H1 (cell line): Measurements from ENCODE around the gene MIER2. TPM values are rescaled to one million over a fixed set of nuclear protein-coding genes. Genes with fewer than 3 reads are reported as not detected.
"Not testable (repeated sequence)": the region's sequence is repeated elsewhere in the genome, so short reads cannot be mapped to it uniquely, and the experiment has no call there.

Source experiments
- CTCF ChIA-PET: fragments of 300-600 bp; sonication (Branson Sonifier 250); formaldehyde crosslinking; loops from one replicate; lab custom pipeline; 2021; ENCODE audit not compliant: partially characterized antibody; lab: Charles Lee
- POLR2A ChIA-PET: fragments of 300-600 bp; sonication (Branson Sonifier 250); formaldehyde crosslinking; loops from one replicate; lab custom pipeline; 2021; ENCODE audit warnings: inconsistent platforms; ENCODE audit not compliant: partially characterized antibody; lab: Charles Lee
- DNase-seq, 2 experiments: peaks; one replicate each; pipeline versions ENCODE4 v3.0.0 to v3.0.0-alpha.2; 2010 to 2022; ENCODE audit warnings: low spot score in 2 of 2, low read depth in 1 of 2, mixed read lengths in 1 of 2
- FAIRE-seq: peaks from 2 replicates; lab custom pipeline; 2011; peaks lifted over from hg19 to GRCh38; lab: Jason Lieb, UNC
- H2AFZ ChIP-seq: 2 replicates; pipeline ENCODE4 v1.8.1; 2012; ENCODE audit warnings: low read length, inconsistent platforms
- H2AK5ac ChIP-seq: 2 replicates; pipeline ENCODE4 v1.6.1; 2013; ENCODE audit warnings: low read depth, low read length
- H2BK120ac ChIP-seq: replicated peaks from 2 replicates; pipeline ENCODE3; 2013; ENCODE audit warnings: low read depth, low read length, inconsistent platforms
- H2BK12ac ChIP-seq: 2 replicates; pipeline ENCODE4 v1.6.1; 2013; ENCODE audit warnings: low read depth, low read length
- H2BK15ac ChIP-seq: 2 replicates; pipeline ENCODE4 v1.6.1; 2013; ENCODE audit warnings: low read length
- H2BK20ac ChIP-seq: 2 replicates; pipeline ENCODE4 v1.6.1; 2013; ENCODE audit warnings: low read length
- H2BK5ac ChIP-seq: 2 replicates; pipeline ENCODE4 v1.6.1; 2013; ENCODE audit warnings: low read depth, low read length
- H3K14ac ChIP-seq: 2 replicates; pipeline ENCODE4 v1.6.1; 2013; ENCODE audit warnings: inconsistent platforms; ENCODE audit not compliant: insufficient read length
- H3K18ac ChIP-seq: 2 replicates; pipeline ENCODE4 v1.6.1; 2013; ENCODE audit warnings: low read length; ENCODE audit errors: extremely low read depth
- H3K23ac ChIP-seq: 2 replicates; pipeline ENCODE4 v1.6.1; 2013; ENCODE audit warnings: inconsistent platforms; ENCODE audit not compliant: insufficient read length
- H3K23me2 ChIP-seq: 2 replicates; pipeline ENCODE4 v1.6.1; 2013; ENCODE audit warnings: low read depth, low read length
- H3K27ac ChIP-seq: 2 replicates; pipeline ENCODE4 v1.6.1; 2011; ENCODE audit warnings: low read depth, low read length, inconsistent platforms
- H3K27me3 ChIP-seq, 4 experiments: replicated peaks in 1 of 4; 1 replicate in 1 of 4; 2 replicates in 3 of 4; pipeline versions ENCODE4 v1.6.1 to v1.8.1; 2011 to 2013; ENCODE audit warnings: low read length in 3 of 4, mild to moderate bottlenecking in 3 of 4, inconsistent platforms in 2 of 4, mixed read lengths in 2 of 4, moderate library complexity in 1 of 4; ENCODE audit not compliant: control insufficient read depth in 3 of 4, insufficient read depth in 3 of 4; ENCODE audit errors: extremely low read depth in 1 of 4
- H3K36me3 ChIP-seq, 4 experiments: 2 replicates each; pipeline versions ENCODE4 v1.6.1 to v1.8.1; 2011 to 2013; ENCODE audit warnings: mild to moderate bottlenecking in 4 of 4, low read length in 3 of 4, moderate library complexity in 2 of 4, control low read depth in 1 of 4, inconsistent platforms in 1 of 4; ENCODE audit not compliant: insufficient read depth in 4 of 4, control insufficient read depth in 2 of 4
- H3K4ac ChIP-seq: replicated peaks from 2 replicates; pipeline ENCODE3; 2013; ENCODE audit warnings: low read length, low read depth, mixed read lengths, inconsistent platforms; ENCODE audit not compliant: insufficient read length
- H3K4me1 ChIP-seq, 4 experiments: replicated peaks in 1 of 4; 1 replicate in 1 of 4; 2 replicates in 3 of 4; pipeline versions ENCODE4 v1.6.1 to v1.8.1; 2011 to 2013; ENCODE audit warnings: low read length in 3 of 4, inconsistent platforms in 2 of 4, mixed read lengths in 1 of 4; ENCODE audit not compliant: insufficient read depth in 4 of 4, control insufficient read depth in 3 of 4
- H3K4me2 ChIP-seq, 2 experiments: 2 replicates each; pipeline versions ENCODE4 v1.6.1 to v1.8.1; 2011 to 2013; ENCODE audit warnings: low read depth in 2 of 2, low read length in 2 of 2, control low read depth in 1 of 2, inconsistent platforms in 1 of 2, mild to moderate bottlenecking in 1 of 2; ENCODE audit not compliant: insufficient read depth in 1 of 2
- H3K4me3 ChIP-seq, 4 experiments: fragments of 200-600, 300-600 bp in 1 of 4; sonication (generic), shearing (Covaris generic), sonication (Bioruptor Twin) in 1 of 4; 2 replicates each; pipeline versions ENCODE4 v1.5.1 to v1.8.1; 2011 to 2016; ENCODE audit warnings: low read length in 4 of 4, low read depth in 3 of 4, control low read depth in 2 of 4, inconsistent platforms in 2 of 4, mild to moderate bottlenecking in 2 of 4, mixed read lengths in 1 of 4, moderate library complexity in 1 of 4; ENCODE audit not compliant: insufficient read depth in 2 of 4; ENCODE audit errors: extremely low read depth in 1 of 4
- H3K56ac ChIP-seq: replicated peaks from 2 replicates; pipeline ENCODE3; 2013; ENCODE audit warnings: low read depth, mild to moderate bottlenecking, mixed read lengths, low read length, inconsistent platforms; ENCODE audit not compliant: insufficient read length
- H3K79me1 ChIP-seq: 2 replicates; pipeline ENCODE4 v1.6.1; 2013; ENCODE audit warnings: low read depth, low read length, control low read depth
- H3K79me2 ChIP-seq, 2 experiments: 2 replicates each; pipeline versions ENCODE4 v1.6.1 to v1.8.1; 2012 to 2013; ENCODE audit warnings: low read length in 2 of 2, mild to moderate bottlenecking in 2 of 2, inconsistent platforms in 1 of 2; ENCODE audit not compliant: insufficient read depth in 2 of 2, control insufficient read depth in 1 of 2
- H3K9ac ChIP-seq, 4 experiments: replicated peaks in 1 of 4; 1 replicate in 1 of 4; 2 replicates in 3 of 4; pipeline versions ENCODE4 v1.6.1 to v1.8.1; 2011 to 2013; ENCODE audit warnings: low read depth in 3 of 4, low read length in 3 of 4, control low read depth in 2 of 4, mild to moderate bottlenecking in 2 of 4, moderate library complexity in 2 of 4, inconsistent platforms in 1 of 4; ENCODE audit errors: extremely low read depth in 1 of 4
- H3K9me3 ChIP-seq, 2 experiments: 2 replicates each; pipeline versions ENCODE4 v1.6.1 to v1.8.1; 2012 to 2013; ENCODE audit warnings: mild to moderate bottlenecking in 2 of 2, moderate library complexity in 2 of 2, control low read depth in 1 of 2, inconsistent platforms in 1 of 2, low read depth in 1 of 2, low read length in 1 of 2, mixed read lengths in 1 of 2; ENCODE audit not compliant: insufficient read depth in 2 of 2
- H4K20me1 ChIP-seq, 2 experiments: replicated peaks in 1 of 2; 2 replicates each; pipeline versions ENCODE3 to v1.8.1; 2011 to 2013; ENCODE audit warnings: inconsistent platforms in 2 of 2, low read length in 2 of 2, mild to moderate bottlenecking in 1 of 2; ENCODE audit not compliant: insufficient read depth in 2 of 2, control insufficient read depth in 1 of 2
- H4K5ac ChIP-seq: 2 replicates; pipeline ENCODE4 v1.6.1; 2013; ENCODE audit warnings: low read length, low read depth, mixed read lengths, inconsistent platforms; ENCODE audit not compliant: insufficient read length
- H4K8ac ChIP-seq: 2 replicates; pipeline ENCODE4 v1.8.0; 2013; ENCODE audit warnings: mild to moderate bottlenecking, moderate library complexity, low read length, inconsistent platforms; ENCODE audit not compliant: insufficient read depth; ENCODE audit errors: extremely low read depth
- H4K91ac ChIP-seq: replicated peaks from 2 replicates; pipeline ENCODE3; 2013; ENCODE audit warnings: low read length, mixed read lengths, inconsistent platforms; ENCODE audit not compliant: insufficient read length
- WGBS, 2 experiments: shearing (Covaris generic) in 1 of 2; methylation state at CpG; one replicate each; pipeline versions ENCODE4 v1.1.6 to v1.1.7; 2013 to 2015; ENCODE audit warnings: low lambda C conversion rate in 2 of 2, mixed read lengths in 2 of 2, inconsistent platforms in 1 of 2, low coverage in 1 of 2, missing lambda C conversion rate in 1 of 2; ENCODE audit not compliant: insufficient replicate concordance in 2 of 2, insufficient coverage in 1 of 2, insufficient read length in 1 of 2; ENCODE audit errors: extremely low coverage in 1 of 2, missing lambda C conversion rate in 1 of 2; 5-methylcytosine and 5-hydroxymethylcytosine counted together
- polyA plus RNA-seq, 7 experiments: library from polyadenylated mRNA; depleted of rRNA in 3 of 7; stranded (reverse) in 5 of 7; unstranded in 2 of 7; fragments of >200 nt in 5 of 7; fragments of 200-250 nt in 2 of 7; gene quantifications; 1 replicate in 5 of 7; 2 replicates in 1 of 7; 4 replicates in 1 of 7; pipeline versions ENCODE4 v1.2.1 to v1.2.3, GENCODE V29; 2011 to 2013; ENCODE audit warnings: missing spikeins in 2 of 7, mixed read lengths in 2 of 7
- total RNA-seq: library from RNA; stranded (reverse); fragmentation: NEBNext Ultra II Directional; extraction: Animal tissue kit (Norgen Biotek cat#: 25700); gene quantifications from 2 replicates; pipeline ENCODE4 v1.2.1, GENCODE V29; 2021

Gene MIER2
- total and polyA plus RNA-seq, 2 of the 8 experiments (the other 6 are each of a cell fraction or from before 2014, with no cell fraction given), result 30.3 to 48.3 TPM

- H3K56ac ChIP-seq, H2AK5ac ChIP-seq, H4K20me1 ChIP-seq, DNase-seq, H3K27me3 ChIP-seq, H2BK120ac ChIP-seq, H3K18ac ChIP-seq, FAIRE-seq, H2BK15ac ChIP-seq, H3K4me2 ChIP-seq, H2BK20ac ChIP-seq, H3K4me1 ChIP-seq, H3K23ac ChIP-seq, H3K14ac ChIP-seq, H3K4ac ChIP-seq, H3K27ac ChIP-seq, H3K4me3 ChIP-seq, H2BK12ac ChIP-seq, H3K9me3 ChIP-seq, H3K36me3 ChIP-seq, H4K8ac ChIP-seq, H3K79me1 ChIP-seq, H3K79me2 ChIP-seq, H2AFZ ChIP-seq, H3K23me2 ChIP-seq, H2BK5ac ChIP-seq, H3K9ac ChIP-seq, H4K5ac ChIP-seq, H4K91ac ChIP-seq: not testable (repeated sequence)
- 87% methylated on average over 8 of the region's 9 CpGs; no CpG with 5 or more reads in 1 of the 2 experiments for WGBS, 2 experiments
- ChIA-PET CTCF (interaction anchor here (0.8 to 3.1 kb wide), 5 partner anchors 8 to 128 kb away, joined by 3 to 20 read pairs (median 16); partner anchors contain the start of gene TPGS1), POLR2A (interaction anchor here (0.7 to 1.2 kb wide), 2 partner anchors 19 to 128 kb away, joined by 3 read pairs; no protein-coding TSS in a partner anchor)
These were observed 38.0 kb upstream of the MIER2 start for GRCh38 chr19:382578-382977.

GRCh38 chr19:381901-382300 is 37.3 kb upstream of the MIER2 start:
- H3K4me2 ChIP-seq, H4K8ac ChIP-seq, H3K79me1 ChIP-seq, H3K27me3 ChIP-seq, H3K56ac ChIP-seq, H3K4me1 ChIP-seq, H4K91ac ChIP-seq, H3K23me2 ChIP-seq, FAIRE-seq, H2BK12ac ChIP-seq, H2AK5ac ChIP-seq, DNase-seq, H3K9me3 ChIP-seq, H3K18ac ChIP-seq, H3K79me2 ChIP-seq, POLR2A ChIA-PET, H3K27ac ChIP-seq, H3K36me3 ChIP-seq, H3K4ac ChIP-seq, H3K14ac ChIP-seq, H3K23ac ChIP-seq, H2BK20ac ChIP-seq, H3K9ac ChIP-seq, H2BK120ac ChIP-seq, H2BK15ac ChIP-seq, H3K4me3 ChIP-seq, H2BK5ac ChIP-seq, H4K20me1 ChIP-seq, H2AFZ ChIP-seq, H4K5ac ChIP-seq: not testable (repeated sequence)
- 81% methylated on average over 11 of the region's 11 CpGs; no CpG with 5 or more reads in 1 of the 2 experiments for whole genome bisulfite sequencing, 2 experiments
- CTCF ChIA-PET, result interaction anchor here (0.7 to 3.1 kb wide), 4 partner anchors 10 to 1364 kb away, joined by 3 to 16 read pairs (median 3); no protein-coding TSS in a partner anchor
